ENCODE data around the gene PKN3.
"Not testable (repeated sequence)": the region's sequence is repeated elsewhere in the genome, so short reads cannot be mapped to it uniquely, and the experiment has no call there.

The PKN3 gene

GRCh38 chr9:128702445-128702948, at the start of gene PKN3:
Gene PKN3 (plus strand): TSS chr9:128702503. CDS start chr9:128702916, 413 bp downstream.
- Histone ChIP-seq H3K4me1 (ENCODE audit: control insufficient read depth, insufficient read depth, low read length) (peaks cover 4% of the 10 kb centered on the region), H3K9ac (ENCODE audit: low read length) (peak within 1 kb of the TSS; percentile 62), H3K27me3 (replicated peaks; ENCODE audit: control insufficient read depth, insufficient read depth, low read length) (no peaks in the 10 kb centered on the region), H3K36me3 (ENCODE audit: control insufficient read depth, insufficient read depth, low read length, severe bottlenecking) (no peaks in the 10 kb centered on the region), H3K9me3 (ENCODE audit: control insufficient read depth, low read length) (no peaks in the 10 kb centered on the region), H3K4me3 (ENCODE audit: low read length) (peak within 1 kb of the TSS; percentile 78)
- peak; percentile 95 for DNase-seq (ENCODE audit: low read depth)

GRCh38 chr9:128653908-128654307, 48.4 kb upstream of the PKN3 start:
- Histone ChIP-seq H3K9ac (ENCODE audit: low read length) (no peak overlapping the region), H3K4me1 (ENCODE audit: control insufficient read depth, insufficient read depth, low read length) (peaks cover 3% of the 10 kb centered on the region), H3K36me3 (ENCODE audit: control insufficient read depth, insufficient read depth, low read length, severe bottlenecking) (no peaks in the 10 kb centered on the region), H3K4me3 (ENCODE audit: low read length) (no peak overlapping the region), H3K27me3 (replicated peaks; ENCODE audit: control insufficient read depth, insufficient read depth, low read length) (no peaks in the 10 kb centered on the region), H3K9me3 (ENCODE audit: control insufficient read depth, low read length) (no peaks in the 10 kb centered on the region)
- DNase-seq (ENCODE audit: low read depth), result no peak

- no peak for DNase-seq (ENCODE audit: low read depth)
- peaks cover 3% of the 10 kb centered on the region for H3K4me1 ChIP-seq (ENCODE audit: control insufficient read depth, insufficient read depth, low read length)
- H3K27me3 ChIP-seq (replicated peaks; ENCODE audit: control insufficient read depth, insufficient read depth, low read length), result no peaks in the 10 kb centered on the region
- H3K9me3 ChIP-seq (ENCODE audit: control insufficient read depth, low read length), result no peaks in the 10 kb centered on the region
- H3K4me3 ChIP-seq (ENCODE audit: low read length), result no peak overlapping the region
- H3K36me3 ChIP-seq (ENCODE audit: control insufficient read depth, insufficient read depth, low read length, severe bottlenecking), result no peaks in the 10 kb centered on the region
- H3K9ac ChIP-seq (ENCODE audit: low read length), result no peak overlapping the region
Measured at GRCh38 chr9:128654481-128654880, 47.8 kb upstream of the PKN3 start.

GRCh38 chr9:128656416-128657343, 45.6 kb upstream of the PKN3 start, which contains the start of gene DYNC2I2:
Gene DYNC2I2 (minus strand): TSS chr9:128656847. CDS start chr9:128656726, 121 bp downstream.
- no peaks in the 10 kb centered on the region for H3K36me3 ChIP-seq (ENCODE audit: control insufficient read depth, insufficient read depth, low read length, severe bottlenecking)
- H3K4me1 ChIP-seq (ENCODE audit: control insufficient read depth, insufficient read depth, low read length), result peaks cover 3% of the 10 kb centered on the region
- H3K27me3 ChIP-seq (replicated peaks; ENCODE audit: control insufficient read depth, insufficient read depth, low read length), result no peaks in the 10 kb centered on the region
- H3K9me3 ChIP-seq (ENCODE audit: control insufficient read depth, low read length), result no peaks in the 10 kb centered on the region
- DNase-seq (ENCODE audit: low read depth), result peak; percentile 96
- peak within 1 kb of the TSS; percentile 82 for H3K4me3 ChIP-seq (ENCODE audit: low read length)
- peak within 1 kb of the TSS; percentile 96 for H3K9ac ChIP-seq (ENCODE audit: low read length)

- H3K27me3 ChIP-seq (replicated peaks; ENCODE audit: control insufficient read depth, insufficient read depth, low read length), result no peaks in the 10 kb centered on the region
- H3K4me1 ChIP-seq (ENCODE audit: control insufficient read depth, insufficient read depth, low read length), result peaks cover 3% of the 10 kb centered on the region
- H3K4me3 ChIP-seq (ENCODE audit: low read length), result peak overlapping the region; percentile 82
- DNase-seq (ENCODE audit: low read depth), result no peak
- H3K9ac ChIP-seq (ENCODE audit: low read length), result peak overlapping the region; percentile 96
- H3K9me3 ChIP-seq (ENCODE audit: control insufficient read depth, low read length), result no peaks in the 10 kb centered on the region
- H3K36me3 ChIP-seq (ENCODE audit: control insufficient read depth, insufficient read depth, low read length, severe bottlenecking), result no peaks in the 10 kb centered on the region
Measured at GRCh38 chr9:128657344-128657704, 45.0 kb upstream of the PKN3 start.

GRCh38 chr9:128657796-128658195, 44.5 kb upstream of the PKN3 start:
- DNase-seq (ENCODE audit: low read depth), result no peak
- Histone ChIP-seq H3K4me3 (ENCODE audit: low read length) (no peak overlapping the region), H3K27me3 (replicated peaks; ENCODE audit: control insufficient read depth, insufficient read depth, low read length) (no peaks in the 10 kb centered on the region), H3K9ac (ENCODE audit: low read length) (no peak overlapping the region), H3K36me3 (ENCODE audit: control insufficient read depth, insufficient read depth, low read length, severe bottlenecking) (no peaks in the 10 kb centered on the region), H3K4me1 (ENCODE audit: control insufficient read depth, insufficient read depth, low read length) (peaks cover 3% of the 10 kb centered on the region), H3K9me3 (ENCODE audit: control insufficient read depth, low read length) (no peaks in the 10 kb centered on the region)

- not testable (repeated sequence) for H3K9ac ChIP-seq (ENCODE audit: low read length); DNase-seq (ENCODE audit: low read depth); H3K36me3 ChIP-seq (ENCODE audit: control insufficient read depth, insufficient read depth, low read length, severe bottlenecking); H3K27me3 ChIP-seq (replicated peaks; ENCODE audit: control insufficient read depth, insufficient read depth, low read length); H3K9me3 ChIP-seq (ENCODE audit: control insufficient read depth, low read length); H3K4me1 ChIP-seq (ENCODE audit: control insufficient read depth, insufficient read depth, low read length); H3K4me3 ChIP-seq (ENCODE audit: low read length)
Measured at GRCh38 chr9:128666481-128666941, 35.8 kb upstream of the PKN3 start.

GRCh38 chr9:128669786-128670185, 32.5 kb upstream of the PKN3 start:
- Histone ChIP-seq H3K9me3 (ENCODE audit: control insufficient read depth, low read length) (no peaks in the 10 kb centered on the region), H3K4me1 (ENCODE audit: control insufficient read depth, insufficient read depth, low read length) (peaks cover 4% of the 10 kb centered on the region), H3K9ac (ENCODE audit: low read length) (no peak overlapping the region), H3K4me3 (ENCODE audit: low read length) (no peak overlapping the region), H3K27me3 (replicated peaks; ENCODE audit: control insufficient read depth, insufficient read depth, low read length) (no peaks in the 10 kb centered on the region), H3K36me3 (ENCODE audit: control insufficient read depth, insufficient read depth, low read length, severe bottlenecking) (no peaks in the 10 kb centered on the region)
- no peak for DNase-seq (ENCODE audit: low read depth)

- no peak overlapping the region for H3K4me3 ChIP-seq (ENCODE audit: low read length)
- no peaks in the 10 kb centered on the region for H3K9me3 ChIP-seq (ENCODE audit: control insufficient read depth, low read length)
- DNase-seq (ENCODE audit: low read depth), result no peak
- no peak overlapping the region for H3K9ac ChIP-seq (ENCODE audit: low read length)
- H3K27me3 ChIP-seq (replicated peaks; ENCODE audit: control insufficient read depth, insufficient read depth, low read length), result no peaks in the 10 kb centered on the region
- H3K36me3 ChIP-seq (ENCODE audit: control insufficient read depth, insufficient read depth, low read length, severe bottlenecking), result no peaks in the 10 kb centered on the region
- no peaks in the 10 kb centered on the region for H3K4me1 ChIP-seq (ENCODE audit: control insufficient read depth, insufficient read depth, low read length)
Measured at GRCh38 chr9:128675382-128675781, 26.9 kb upstream of the PKN3 start.

GRCh38 chr9:128677794-128678193, 24.5 kb upstream of the PKN3 start:
- H3K9me3 ChIP-seq (ENCODE audit: control insufficient read depth, low read length), result no peaks in the 10 kb centered on the region
- DNase-seq (ENCODE audit: low read depth), result no peak
- H3K4me3 ChIP-seq (ENCODE audit: low read length), result no peak overlapping the region
- no peak overlapping the region for H3K9ac ChIP-seq (ENCODE audit: low read length)
- peaks cover under 1% of the 10 kb centered on the region for H3K4me1 ChIP-seq (ENCODE audit: control insufficient read depth, insufficient read depth, low read length)
- no peaks in the 10 kb centered on the region for H3K36me3 ChIP-seq (ENCODE audit: control insufficient read depth, insufficient read depth, low read length, severe bottlenecking)
- no peaks in the 10 kb centered on the region for H3K27me3 ChIP-seq (replicated peaks; ENCODE audit: control insufficient read depth, insufficient read depth, low read length)

- Histone ChIP-seq H3K4me3 (ENCODE audit: low read length) (peak overlapping the region; percentile 92), H3K9ac (ENCODE audit: low read length) (peak overlapping the region; percentile 91), H3K36me3 (ENCODE audit: control insufficient read depth, insufficient read depth, low read length, severe bottlenecking) (no peaks in the 10 kb centered on the region), H3K27me3 (replicated peaks; ENCODE audit: control insufficient read depth, insufficient read depth, low read length) (no peaks in the 10 kb centered on the region), H3K9me3 (ENCODE audit: control insufficient read depth, low read length) (no peaks in the 10 kb centered on the region), H3K4me1 (ENCODE audit: control insufficient read depth, insufficient read depth, low read length) (peaks cover 29% of the 10 kb centered on the region)
- peak; percentile 73 for DNase-seq (ENCODE audit: low read depth)
Measured at GRCh38 chr9:128683340-128684064, 18.8 kb upstream of the PKN3 start.

Measured in adipocyte (in vitro differentiated cells).